Peyer's patch (tissue), 4 donors: ENCODE data around the gene PAQR3.

Experiments used
- POLR2A ChIP-seq, 2 donors: fragments of 450-650 bp; IDR thresholded peaks; one replicate each; pipeline ENCODE4 v1.5.1; 2017; ENCODE audit warnings: antibody characterized with exemption in 2 of 2, mild to moderate bottlenecking in 2 of 2, moderate library complexity in 2 of 2
- TF ChIP-seq, protein P1 (sequence below), 6 experiments: fragments of 450-650 bp in 4 of 6; fragments of 200-600 bp in 2 of 6; sonication (generic) in 1 of 6; IDR thresholded peaks; one replicate each; pipeline ENCODE4 v1.5.1; 2017 to 2019; ENCODE audit warnings: antibody characterized with exemption in 6 of 6, mild to moderate bottlenecking in 3 of 6, moderate library complexity in 1 of 6

GRCh38 chr4:78938474-78938867 lies 767 bp downstream of the PAQR3 start:
- TF ChIP-seq, protein P1, sequence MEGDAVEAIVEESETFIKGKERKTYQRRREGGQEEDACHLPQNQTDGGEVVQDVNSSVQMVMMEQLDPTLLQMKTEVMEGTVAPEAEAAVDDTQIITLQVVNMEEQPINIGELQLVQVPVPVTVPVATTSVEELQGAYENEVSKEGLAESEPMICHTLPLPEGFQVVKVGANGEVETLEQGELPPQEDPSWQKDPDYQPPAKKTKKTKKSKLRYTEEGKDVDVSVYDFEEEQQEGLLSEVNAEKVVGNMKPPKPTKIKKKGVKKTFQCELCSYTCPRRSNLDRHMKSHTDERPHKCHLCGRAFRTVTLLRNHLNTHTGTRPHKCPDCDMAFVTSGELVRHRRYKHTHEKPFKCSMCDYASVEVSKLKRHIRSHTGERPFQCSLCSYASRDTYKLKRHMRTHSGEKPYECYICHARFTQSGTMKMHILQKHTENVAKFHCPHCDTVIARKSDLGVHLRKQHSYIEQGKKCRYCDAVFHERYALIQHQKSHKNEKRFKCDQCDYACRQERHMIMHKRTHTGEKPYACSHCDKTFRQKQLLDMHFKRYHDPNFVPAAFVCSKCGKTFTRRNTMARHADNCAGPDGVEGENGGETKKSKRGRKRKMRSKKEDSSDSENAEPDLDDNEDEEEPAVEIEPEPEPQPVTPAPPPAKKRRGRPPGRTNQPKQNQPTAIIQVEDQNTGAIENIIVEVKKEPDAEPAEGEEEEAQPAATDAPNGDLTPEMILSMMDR (IDR thresholded peaks at IDR 0.05) = no peak
- no peak for TF ChIP-seq POLR2A (IDR thresholded peaks at IDR 0.05)
